HG02678 (cell line): ENCODE measurements around the gene OR5B12.
A peak's percentile ranks its signal among the peaks of the same experiment; 100 is the strongest.
"Not testable (repeated sequence)": the region's sequence is repeated elsewhere in the genome, so short reads cannot be mapped to it uniquely, and the experiment has no call there.

Source experiments
- ATAC-seq: cut with Tn5 transposase; IDR thresholded peaks from one replicate; pipeline ENCODE4 v1.9.1; 2021; ENCODE audit warnings: mild to moderate bottlenecking, moderate library complexity; ENCODE audit not compliant: unreplicated experiment

The OR5B12 gene

DNA sequence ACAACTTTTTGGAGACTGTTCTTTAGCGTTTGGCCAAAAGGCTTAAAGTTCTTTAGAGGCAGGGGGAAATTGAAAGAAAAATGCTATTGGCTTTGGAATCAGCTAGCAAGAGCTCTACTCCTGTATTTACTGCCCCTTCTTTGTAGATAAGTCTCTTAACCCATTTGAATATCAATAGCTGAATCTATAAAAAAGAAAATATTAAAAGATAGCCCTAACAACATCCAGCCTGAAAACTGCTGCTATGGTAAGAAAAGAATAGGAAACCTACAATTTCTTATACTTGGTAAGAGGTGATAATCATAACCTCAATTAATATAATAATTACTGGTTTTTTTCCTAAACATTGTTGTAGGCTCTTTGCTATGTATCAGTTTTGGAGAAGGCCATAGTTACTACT, at the start of gene OR5B12:
TSS of gene OR5B12 (minus strand) at position 101 of the 400 bp plus-strand sequence. CDS start 2,085 bp downstream, outside the sequence.
- no peak for ATAC-seq

DNA sequence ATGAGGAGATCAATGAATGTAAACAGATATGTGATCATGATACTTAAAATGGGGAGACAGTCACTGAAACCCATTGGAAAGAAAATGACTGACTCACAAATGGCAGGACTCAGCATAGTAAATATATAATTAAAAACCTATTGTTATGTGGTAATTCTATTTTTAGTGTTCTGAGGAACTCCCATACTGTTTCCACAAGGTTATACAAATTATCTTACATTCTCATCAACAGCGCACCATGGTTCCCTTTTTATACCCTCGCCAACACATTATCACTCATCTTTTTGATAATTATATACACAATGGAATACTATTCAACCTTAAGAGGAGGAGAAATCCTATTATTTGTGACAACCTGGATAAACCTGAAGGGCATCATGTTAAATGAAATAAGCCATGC, 48.8 kb upstream of the OR5B12 start:
- ATAC-seq = no peak

DNA sequence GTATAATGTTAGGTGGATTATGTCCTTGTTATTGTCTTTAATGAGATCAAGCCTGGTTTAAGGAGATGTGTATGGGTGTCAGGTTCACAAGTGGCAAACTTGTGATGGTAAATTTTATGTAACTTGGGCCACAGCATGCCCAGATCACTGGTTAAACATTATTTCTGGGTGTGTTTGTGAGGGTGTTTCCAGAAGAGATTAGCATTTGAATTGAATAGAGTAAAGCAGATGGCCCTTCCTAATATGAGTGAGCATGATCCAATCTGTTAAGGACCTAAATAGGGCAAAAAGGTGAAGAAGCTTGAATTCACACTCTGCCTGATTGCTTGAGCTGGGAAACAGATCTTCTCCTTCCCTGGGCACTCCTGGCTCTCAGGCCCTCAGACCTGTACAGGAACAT, 45.1 kb upstream of the OR5B12 start:
- no peak for ATAC-seq

DNA sequence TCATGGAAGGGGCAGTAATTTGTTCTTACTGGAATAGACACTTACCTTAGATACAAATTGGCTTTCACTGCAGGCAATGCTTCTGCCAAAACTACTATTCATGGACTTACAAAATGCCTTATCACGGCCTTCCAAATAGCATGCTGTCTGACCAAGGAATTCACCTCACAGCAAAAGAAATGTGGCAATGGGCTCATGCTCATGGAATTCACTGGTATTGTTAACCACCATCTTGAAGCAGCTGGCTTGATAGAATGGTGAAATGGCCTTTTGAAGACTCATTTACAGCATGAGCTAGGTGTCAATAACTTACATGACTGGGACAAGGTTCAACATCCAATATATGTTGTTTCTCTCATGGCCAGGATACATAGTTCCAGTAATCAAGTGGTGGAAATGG, 43.9 kb upstream of the OR5B12 start:
- ATAC-seq = no peak

DNA sequence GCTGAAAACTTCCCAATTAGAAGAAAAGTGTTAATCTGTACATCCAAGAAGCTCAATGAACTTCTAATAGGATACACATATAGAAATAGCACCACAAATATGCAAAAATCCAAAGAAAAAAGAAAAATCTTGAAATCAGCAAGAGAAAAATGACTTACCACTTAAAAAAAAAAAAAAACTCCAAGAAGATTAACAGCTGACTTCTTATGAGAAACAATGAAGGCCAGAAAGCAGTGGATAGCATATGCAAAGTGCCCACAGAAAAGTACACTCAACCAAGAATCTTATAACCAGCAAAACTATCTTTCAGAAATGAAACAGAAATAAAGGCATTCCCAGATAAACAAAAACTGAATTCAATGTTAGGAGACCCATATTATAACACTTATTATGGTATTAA, 29.9 kb upstream of the OR5B12 start:
- ATAC-seq = no peak

DNA sequence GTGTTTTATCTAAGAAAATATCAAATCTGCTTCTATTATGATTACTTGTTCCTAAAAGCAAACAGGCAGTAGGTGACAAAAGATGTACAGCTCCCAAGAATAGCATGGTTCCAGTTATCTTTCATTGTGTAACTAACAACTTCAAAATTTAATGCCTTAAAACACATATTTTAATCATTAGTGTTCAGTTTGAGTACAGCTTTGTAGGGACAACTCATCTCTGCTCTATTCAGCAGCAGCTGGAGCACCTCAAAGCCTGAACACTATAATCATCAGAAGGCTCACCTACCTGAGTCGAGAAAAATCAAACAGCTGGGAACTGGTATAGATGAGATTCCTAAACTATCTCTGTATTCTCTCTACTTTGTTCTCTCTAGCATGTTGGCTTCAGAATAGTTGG, 24.3 kb upstream of the OR5B12 start:
- no peak for ATAC-seq

DNA sequence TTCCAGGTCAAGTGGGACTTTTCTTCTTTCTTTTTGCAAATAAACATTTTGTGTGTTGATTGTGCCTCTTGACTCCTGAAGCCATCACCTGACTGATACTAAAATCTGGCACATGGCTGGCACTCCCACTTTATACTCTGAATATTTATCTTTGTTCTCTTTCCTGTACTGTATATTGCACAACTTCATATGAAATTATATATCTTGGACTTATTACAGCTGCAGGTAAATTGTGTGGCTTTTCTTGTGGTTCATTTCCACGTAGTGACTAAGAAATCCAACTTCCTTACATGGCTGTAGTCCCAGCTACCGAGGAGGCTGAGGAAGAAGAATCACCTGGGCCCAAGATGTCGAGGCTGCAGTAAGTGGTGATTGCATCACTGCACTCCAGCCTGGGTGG, 23.7 kb upstream of the OR5B12 start:
- ATAC-seq = no peak

DNA sequence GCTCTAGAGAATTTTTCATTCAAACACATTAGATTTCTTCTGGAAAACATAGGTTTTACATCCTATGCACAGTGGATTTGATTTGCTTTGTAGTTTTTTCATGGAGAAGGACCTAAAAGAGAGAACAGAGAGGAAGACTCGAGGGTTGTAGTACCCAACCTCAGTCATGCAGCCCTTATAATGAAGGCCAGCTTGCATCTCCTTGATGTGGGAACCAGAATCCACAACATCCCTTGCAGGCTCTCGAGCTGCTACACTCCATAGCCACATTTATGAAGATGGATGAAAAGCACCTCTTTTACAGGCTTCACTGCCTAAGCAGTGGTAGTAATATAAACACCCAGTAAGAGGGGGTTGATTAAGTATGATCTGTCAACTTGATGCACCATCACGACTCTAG, 9.5 kb upstream of the OR5B12 start:
- no peak for ATAC-seq

DNA sequence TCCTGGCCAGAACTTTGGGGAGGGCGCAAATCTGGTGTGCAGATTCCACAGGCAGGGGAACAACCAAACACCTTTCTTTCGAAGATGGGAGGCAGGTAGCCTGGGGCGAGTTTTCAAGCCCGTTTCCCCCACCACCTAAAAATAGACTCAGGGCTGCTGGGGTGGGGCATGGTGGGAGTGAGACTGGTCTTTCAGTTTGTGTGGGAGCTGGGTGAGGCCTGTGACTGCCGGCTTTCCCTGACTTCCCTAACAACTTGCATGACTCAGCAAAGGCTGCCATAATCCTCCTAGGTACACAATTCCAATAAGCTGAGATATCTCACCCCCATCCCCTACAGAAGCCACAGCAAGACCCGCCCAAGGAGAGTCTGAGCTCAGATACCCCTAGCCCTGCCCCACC, 4.3 kb upstream of the OR5B12 start:
- ATAC-seq = no peak

DNA sequence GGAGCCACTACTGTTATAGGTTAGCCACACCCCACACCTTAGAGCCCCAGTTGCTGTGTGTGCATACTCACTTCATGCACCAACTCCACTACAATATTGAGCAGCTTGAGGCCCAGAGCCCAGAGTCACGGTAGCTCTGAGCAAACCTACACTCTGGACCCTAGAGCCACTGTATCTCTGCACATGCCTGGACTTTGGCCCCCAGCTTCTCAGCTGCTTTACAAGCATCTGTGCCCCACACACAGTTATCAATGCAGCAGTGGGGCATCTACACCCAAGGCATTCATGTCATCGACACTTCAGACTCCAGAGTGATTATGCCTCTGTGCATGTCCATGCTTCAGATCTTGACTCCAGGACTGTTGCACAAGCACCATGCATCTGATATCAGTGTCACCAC, 2.3 kb upstream of the OR5B12 start:
- ATAC-seq = no peak

DNA sequence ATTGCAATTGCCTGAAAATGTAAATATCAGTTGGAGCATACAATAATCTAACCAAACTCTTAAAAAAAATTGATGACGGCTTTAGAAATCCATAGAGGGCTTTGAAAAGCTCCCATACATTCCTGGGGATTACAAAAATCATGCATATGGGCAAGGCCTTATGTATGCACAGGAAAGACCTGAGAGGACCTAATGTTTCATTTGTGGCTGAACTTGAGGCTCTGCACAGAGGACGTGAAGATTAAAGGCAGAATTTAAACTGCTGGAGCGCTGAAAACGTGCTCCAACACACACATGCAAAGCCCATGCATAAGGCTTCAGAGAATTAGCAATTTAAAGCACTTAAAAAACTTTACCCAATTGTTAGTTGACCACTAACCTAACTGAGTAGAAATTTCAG, 3.5 kb downstream of the OR5B12 start:
- ATAC-seq = no peak

DNA sequence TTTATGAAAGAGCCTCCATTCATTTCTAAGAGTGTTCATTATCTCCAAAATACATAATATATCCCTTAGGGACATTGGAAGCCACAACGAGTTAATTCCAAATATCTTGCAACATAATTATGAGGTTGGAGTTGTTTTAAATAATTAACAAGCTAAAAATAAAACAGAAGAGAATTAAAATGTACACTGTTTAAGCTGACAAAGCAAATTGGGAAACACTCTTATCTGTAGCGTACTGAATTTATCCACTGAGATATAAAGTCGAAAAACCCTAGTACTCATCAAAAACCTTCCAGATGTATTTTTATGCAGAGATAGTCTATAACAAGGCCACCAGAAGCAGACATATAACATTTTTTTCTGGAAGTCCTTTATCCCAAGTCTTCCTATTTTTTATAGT, 7.8 kb downstream of the OR5B12 start:
- ATAC-seq = no peak

DNA sequence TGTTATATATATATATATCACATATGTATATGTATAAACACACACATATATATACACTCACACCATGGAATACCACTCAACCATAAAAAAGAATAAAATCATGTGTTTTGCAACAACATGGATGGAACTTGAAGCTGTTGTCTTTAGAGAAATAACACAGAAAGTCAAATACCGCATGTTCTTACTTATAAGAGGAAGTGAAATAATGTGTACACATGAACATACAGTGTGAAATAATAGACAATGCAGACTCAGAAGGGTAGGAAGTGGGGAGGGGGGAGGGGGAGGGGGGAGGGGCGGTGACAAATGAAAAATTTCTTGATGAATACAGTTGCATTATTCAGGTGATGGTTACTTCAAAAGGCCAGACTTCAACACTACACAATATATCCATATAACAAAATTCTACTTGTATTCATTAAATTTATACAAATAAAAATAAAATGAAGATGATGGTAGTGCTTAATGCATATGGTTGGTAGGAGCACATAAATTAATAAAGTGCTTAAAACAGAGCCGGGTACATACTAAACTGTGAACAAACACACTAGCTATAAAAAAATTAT, 8.3 kb downstream of the OR5B12 start:
- ATAC-seq = peak; percentile 61

DNA sequence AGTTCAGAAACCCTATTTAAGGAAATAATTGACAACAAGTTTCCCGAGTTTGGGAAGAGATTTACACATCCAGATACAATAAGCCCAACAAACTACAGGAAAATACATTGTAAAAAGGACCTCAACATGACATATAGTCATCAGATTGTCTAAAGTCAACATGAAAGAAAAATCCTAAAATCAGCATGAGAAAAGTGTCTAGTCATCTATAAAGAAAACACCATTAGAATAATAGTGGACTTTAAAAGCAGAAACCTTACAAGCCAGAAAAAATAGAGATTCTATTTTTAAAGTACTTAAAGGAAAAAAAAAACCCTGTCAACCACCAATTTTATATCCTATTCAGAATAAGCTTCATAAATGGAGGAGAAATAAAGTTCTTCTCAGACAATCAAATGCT, 12.8 kb downstream of the OR5B12 start:
- no peak for ATAC-seq

DNA sequence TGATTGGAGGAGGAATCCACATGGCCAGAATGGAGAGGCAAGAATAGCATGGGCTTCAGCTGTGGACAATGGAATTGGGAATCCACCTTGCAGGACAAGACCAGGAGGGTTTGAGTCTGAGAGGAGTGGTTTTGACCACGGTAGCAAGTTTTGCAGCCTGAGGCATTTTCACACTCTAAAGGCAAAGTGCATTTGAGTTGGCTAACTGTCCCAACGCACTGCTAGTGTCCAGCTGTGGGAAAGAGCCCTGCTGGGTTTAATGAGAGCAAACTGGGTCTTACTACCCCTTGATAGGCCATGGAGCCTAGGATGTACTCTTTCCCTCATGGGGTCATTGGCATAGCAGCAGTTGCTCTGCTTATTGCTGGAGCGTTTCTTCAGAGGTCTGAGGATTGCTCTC, 14.0 kb downstream of the OR5B12 start, which contains the start of gene OR5B2:
TSS of gene OR5B2 (minus strand) at position 101 of the 400 bp plus-strand sequence. CDS start 4,860 bp downstream, outside the sequence.
- no peak for ATAC-seq

DNA sequence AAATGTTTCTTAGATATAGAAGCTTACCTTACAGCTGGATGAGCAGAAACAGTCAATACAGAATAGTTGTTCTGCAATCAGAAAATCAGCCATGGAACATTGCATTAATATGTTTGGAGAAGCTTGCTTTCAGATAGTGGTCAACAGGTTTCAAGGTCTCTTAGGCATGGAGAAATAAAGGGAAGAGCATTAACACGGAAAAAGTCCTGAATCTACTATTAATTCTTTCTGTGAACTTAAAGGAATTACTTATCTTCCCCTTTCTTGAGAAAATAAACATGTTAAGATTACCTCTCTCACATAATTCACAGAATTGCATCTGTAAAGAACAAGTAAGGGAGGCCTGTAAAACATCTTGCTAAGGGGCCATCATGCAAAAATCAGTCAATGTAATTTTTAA, 35.3 kb downstream of the OR5B12 start, which contains the start of gene OR5B3:
TSS of gene OR5B3 (minus strand) at position 101 of the 400 bp plus-strand sequence. CDS start 3,465 bp downstream, outside the sequence.
- ATAC-seq = no peak

DNA sequence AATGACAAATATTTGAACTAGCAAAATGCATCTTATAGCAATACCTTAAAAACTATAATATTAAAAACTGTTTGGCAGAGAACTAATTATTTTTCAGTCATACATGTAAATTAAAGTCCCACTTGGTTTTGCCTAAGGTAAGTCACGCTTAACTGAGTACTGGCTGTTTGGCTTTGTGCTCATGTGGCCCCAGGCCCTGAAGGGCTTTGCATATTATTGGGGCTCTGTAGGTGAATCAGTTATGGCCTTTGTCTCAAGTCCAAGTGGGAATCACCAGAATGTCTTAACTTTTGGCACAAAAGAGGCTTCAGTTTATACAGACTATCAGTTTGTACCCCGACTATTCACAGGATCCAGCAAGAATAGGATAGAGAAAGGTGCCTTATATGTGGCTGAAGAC, 42.4 kb downstream of the OR5B12 start:
- not testable (repeated sequence) for ATAC-seq

DNA sequence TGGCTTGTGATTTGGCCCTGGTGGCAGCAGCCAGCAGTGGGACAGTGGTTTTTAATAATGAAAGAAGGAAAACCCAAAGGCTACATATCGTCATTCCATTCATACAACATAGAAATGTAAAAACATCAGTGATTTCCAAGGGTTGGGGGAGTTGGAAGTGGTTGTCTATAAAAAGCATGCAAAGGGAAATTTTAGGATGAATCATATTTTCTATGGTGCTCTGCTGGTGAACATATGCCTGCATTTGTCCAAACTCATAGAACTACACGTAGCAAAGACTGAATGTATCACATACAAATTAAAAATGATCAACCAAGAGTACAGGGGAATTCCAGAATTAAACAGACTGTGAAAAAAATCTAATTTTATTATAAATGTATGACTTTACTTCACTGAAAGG, 46.5 kb downstream of the OR5B12 start:
- no peak for ATAC-seq

DNA sequence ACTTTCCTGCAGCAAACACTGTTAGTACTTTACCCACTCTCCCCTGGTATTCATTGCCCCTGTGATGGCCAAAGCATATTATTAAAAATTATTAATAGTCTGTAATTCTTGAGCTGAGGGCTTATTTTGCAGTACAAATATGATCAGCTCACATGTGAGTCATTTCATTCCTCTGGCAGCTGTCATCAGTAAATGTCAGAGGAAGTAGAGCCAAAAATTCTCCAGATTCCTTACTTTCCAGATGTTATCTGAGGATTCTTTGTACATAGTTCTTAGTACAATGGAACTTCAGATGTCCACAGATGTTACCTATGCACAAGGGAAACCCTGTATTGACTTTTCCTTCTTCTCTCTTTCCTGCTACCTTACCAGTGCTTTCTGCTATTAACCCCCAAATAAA, 47.8 kb downstream of the OR5B12 start:
- ATAC-seq = no peak

DNA sequence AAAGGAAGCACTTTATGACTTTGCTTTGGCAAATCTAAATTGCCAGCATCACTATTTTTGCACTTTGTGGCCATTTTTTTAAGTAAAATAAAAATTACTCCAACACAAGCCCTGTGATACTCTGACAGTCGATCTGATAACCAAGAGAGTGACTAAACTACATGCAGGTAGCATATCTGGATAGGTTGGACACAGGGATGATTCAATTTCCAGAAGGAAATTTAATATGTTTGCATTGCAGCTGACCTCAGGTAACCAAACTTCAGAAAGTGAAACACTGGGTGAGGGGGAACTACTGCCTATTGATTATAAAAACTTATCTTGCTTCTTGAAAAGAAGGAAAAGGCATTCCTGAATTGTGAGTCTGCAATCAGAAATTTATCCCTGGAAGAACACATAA, 49.3 kb downstream of the OR5B12 start:
- ATAC-seq = no peak

DNA sequence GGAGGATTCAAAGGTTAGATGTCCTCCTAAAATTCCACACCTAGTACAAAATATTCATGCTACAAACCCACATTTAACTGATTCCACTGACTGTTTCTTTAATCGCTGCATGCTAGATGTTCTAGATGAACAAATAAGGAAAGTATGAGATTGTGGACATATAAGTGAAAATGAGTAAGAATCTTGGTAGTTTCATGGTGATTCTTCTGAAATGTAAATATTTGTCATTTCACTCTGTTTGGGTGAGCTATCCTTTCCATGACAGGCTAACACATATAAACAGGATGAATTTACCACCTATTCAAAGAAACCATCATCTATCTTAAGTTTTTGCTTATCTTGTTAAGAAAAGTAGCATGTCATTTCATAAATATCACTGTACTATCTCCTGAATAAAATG, 50.2 kb downstream of the OR5B12 start:
- no peak for ATAC-seq

DNA sequence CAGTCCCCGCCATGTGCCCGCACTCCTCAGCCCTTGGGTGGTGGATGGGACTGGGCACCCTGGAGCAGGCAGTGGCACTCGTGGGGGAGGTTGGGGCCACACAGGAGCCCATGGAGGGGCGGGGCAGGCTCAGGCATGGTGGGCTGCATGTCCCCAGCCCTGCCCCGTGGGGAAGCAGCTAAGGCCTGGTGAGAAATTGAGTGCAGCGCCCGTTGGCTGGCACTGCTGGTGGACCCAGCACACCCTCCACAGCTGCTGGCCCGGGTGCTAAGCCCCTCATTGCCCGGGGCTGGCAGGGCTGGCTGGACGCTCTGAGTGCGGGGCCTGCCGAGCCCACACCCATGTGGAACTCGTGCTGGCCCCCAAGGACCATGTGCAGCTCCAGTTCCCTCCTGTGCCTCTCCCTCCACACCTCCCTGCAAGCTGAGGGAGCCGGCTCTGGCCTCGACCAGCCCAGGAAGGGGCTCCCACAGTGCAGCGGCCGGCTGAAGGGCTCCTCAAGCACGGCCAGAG, 51.4 kb downstream of the OR5B12 start:
- no peak for ATAC-seq
